GM12891 (cell line): ENCODE data around the gene DGCR6.
"Not testable (repeated sequence)": the region's sequence is repeated elsewhere in the genome, so short reads cannot be mapped to it uniquely, and the experiment has no call there.

Source experiments
- POLR2A ChIP-seq: IDR thresholded peaks from 2 replicates; pipeline ENCODE4 v1.6.1; 2011; ENCODE audit warnings: low read depth, low read length, control low read depth
- SPI1 ChIP-seq: IDR thresholded peaks from 2 replicates; pipeline ENCODE4 v1.6.1; 2011; ENCODE audit warnings: low read depth, low read length, control low read depth

DNA sequence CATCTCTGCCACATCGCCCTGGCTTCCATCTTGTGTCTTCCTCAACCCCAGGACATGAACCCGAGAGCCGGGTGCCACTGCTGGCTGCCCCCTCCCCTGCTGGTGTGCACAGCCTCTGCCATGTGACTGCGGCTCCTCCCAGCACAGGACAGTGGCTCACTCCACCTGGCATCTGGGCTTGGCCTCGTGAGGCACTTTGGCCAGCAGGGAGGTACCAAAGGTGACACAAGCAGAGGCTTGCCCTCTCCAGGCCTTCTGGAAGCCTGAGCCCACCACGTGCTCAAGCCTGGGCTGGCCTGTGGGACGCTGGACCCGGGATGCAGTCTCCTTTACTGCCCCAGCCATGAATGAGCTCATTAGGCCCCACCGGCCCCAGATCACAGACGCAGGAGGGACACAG is 8.4 kb downstream of the DGCR6 start:
- not testable (repeated sequence) for TF ChIP-seq POLR2A, SPI1
